Esophagus muscularis mucosa (tissue), 4 donors: ENCODE data around the gene IL32.

Experiments used
- CTCF ChIP-seq, 3 experiments: fragments of 200-600 bp in 2 of 3; fragments of 450-650 bp in 1 of 3; sonication (generic) in 2 of 3; IDR thresholded peaks; one replicate each; pipeline ENCODE4 v1.5.1; 2017 to 2019; ENCODE audit warnings: antibody characterized with exemption in 3 of 3, mild to moderate bottlenecking in 2 of 3, moderate library complexity in 1 of 3
- EP300 ChIP-seq: sonication (generic); formaldehyde crosslinking; IDR thresholded peaks from one replicate; pipeline ENCODE4 v1.6.1; 2017; ENCODE audit warnings: antibody characterized with exemption
- POLR2AphosphoS5 ChIP-seq, 2 donors: sonication (generic); formaldehyde crosslinking; IDR thresholded peaks; one replicate each; pipeline ENCODE4 v1.6.1; 2017; ENCODE audit warnings: antibody characterized with exemption in 2 of 2

GRCh38 chr16:3070608-3071111, 5.2 kb downstream of the IL32 start:
- TF ChIP-seq CTCF (IDR thresholded peaks at IDR 0.05) (no peak), POLR2AphosphoS5 (IDR thresholded peaks at IDR 0.05) (no peak), EP300 (no peak)
